Middle frontal gyrus (tissue), 1 donor: ENCODE measurements around the gene UQCR10.
A peak's percentile ranks its signal among the peaks of the same experiment; 100 is the strongest.

Experiments used
- DNase-seq: peaks from one replicate; pipeline ENCODE4 v3.0.0-alpha.2; 2015; ENCODE audit warnings: low spot score; ENCODE audit errors: extremely low spot score

The UQCR10 gene

DNA sequence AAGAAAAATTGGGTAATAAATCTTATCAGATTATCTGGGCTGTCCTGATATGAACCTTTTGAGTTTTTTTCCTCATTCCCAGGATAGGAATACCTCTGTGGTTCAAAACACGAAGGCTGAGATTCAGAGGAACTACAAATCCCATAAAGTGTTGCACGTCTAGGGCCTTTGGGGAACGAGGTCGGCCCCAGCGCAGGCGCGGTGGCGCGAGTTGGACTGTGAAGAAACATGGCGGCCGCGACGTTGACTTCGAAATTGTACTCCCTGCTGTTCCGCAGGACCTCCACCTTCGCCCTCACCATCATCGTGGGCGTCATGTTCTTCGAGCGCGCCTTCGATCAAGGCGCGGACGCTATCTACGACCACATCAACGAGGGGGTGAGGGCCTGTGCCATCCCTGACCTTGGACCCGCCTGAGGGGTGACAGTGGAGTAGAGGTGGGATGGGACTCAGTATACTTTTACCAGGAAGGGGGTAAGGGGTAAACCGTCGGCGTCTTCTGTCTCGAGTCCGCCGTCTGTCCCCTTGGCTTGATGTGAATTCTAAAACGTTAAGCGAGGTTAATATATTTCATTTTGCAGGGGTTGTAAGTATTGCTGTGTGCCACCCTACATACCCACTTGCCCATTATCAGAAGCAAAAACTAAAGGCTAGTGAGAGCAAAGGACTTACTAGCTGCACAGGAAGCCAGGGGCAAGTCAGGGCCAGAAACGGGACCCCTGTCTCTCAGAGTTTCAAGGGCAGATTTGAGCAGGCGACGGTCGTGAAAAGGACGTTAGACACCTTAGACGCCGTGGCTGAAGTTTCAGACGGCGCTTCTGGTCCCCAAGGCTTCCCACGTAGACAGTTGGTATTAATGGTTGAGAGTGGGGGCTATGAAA, at the start of gene UQCR10:
UQCR10 (plus strand) TSS at position 199 of the 881 bp plus-strand sequence; CDS start at position 229, 30 bp downstream.
- DNase-seq, result peak; percentile 89

DNA sequence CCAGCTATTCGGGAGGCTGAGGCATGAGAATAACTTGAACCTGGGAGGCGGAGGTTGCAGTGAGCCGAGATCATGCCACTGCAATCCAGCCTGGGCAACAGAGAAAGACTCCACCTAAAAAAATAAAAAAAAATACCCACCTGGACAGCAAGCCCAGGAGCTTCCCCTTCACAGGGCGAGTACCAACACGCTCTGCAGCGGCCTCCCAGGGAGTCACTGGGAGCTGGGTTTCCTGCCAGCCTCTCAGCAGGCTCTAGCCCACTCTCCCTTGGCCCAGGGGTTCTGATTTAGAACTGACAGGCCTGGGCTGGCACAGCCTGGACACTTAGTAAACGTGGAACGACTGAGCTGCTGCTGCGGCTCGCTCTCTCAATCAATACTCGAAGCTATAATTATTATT, 49.4 kb upstream of the UQCR10 start:
- no peak for DNase-seq

DNA sequence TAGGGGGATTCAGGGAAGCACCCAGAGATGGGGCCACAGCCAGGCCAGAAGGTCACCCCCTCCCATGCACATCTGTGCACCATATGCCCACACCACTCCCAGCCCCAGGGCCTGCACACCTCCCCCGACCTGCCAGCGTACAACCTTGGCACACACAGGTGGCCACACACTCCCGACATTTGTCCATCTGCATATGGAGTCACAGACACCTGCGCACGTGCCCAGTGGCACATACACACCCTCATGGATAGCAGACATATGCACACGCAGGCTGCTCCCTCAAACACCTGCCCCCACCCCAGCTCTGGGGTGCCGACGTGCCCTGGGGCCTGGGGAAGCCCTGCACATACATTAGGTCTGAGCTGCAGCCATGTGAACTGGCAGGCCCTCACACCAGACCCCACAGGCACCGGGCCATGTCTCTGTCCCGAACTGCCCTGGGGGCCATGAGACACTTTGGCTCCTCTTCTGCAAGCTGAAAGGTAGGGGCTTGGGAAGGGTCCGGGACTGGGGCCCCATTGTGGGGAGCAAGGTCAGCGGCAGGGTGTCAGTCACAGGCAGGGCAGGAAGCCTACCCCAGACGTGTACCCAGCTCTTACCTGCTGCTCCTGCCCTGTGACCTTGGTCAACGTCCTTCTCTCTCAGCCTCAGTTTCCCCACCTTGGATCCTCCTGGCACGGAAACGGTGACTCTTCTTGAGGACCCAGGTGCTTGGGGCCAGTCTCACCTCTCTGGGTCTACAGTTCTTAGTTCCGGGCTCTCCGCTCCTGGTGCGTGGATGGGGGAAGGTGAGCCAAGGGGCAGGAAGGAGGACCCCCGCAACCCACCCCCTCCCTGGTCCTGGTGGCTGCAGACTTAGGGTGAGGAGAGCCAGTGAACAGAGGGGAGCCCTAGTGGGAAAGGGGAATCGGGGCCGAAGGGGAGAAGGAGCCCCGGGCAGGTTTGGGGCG, 47.9 kb upstream of the UQCR10 start:
- no peak for DNase-seq

DNA sequence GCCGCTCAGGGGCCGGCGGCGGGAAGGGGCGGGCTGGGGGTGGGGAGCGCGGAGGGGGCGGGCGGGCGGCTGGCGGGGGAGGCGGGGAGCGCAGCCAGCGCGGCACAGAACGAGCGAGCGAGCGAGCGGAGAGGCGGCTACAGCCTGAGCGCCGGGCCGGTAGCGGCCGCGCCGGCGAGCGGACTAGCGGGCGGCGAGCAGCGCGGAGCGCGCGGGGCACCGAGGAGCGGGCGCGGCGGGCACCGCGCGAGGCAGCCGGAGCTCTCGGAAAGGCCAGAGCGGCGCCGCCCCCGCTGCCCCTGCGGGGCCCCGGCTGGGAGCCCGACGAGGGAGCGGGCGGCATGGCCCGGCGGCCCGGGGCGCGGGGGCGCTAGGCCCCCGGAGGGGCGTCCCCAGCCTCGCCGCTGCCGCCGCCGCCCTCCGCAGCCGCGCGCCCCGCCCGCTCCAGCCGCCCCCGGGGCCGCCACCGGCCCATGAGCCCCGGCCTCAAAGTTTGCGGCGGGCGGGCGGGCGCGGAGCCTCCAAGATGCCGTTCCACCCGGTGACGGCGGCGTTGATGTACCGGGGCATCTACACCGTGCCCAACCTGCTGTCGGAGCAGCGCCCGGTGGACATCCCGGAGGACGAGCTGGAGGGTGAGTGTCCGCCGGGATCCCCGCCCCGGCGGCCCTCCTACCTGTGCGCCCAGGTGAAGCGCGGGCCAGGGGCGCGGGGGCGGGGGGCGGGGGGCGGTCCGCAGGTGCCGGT, 47.1 kb upstream of the UQCR10 start, which contains the start of gene CABP7:
CABP7 (plus strand) TSS at position 105 of the 747 bp plus-strand sequence; CDS start at position 527, 422 bp downstream.
- DNase-seq, result no peak

DNA sequence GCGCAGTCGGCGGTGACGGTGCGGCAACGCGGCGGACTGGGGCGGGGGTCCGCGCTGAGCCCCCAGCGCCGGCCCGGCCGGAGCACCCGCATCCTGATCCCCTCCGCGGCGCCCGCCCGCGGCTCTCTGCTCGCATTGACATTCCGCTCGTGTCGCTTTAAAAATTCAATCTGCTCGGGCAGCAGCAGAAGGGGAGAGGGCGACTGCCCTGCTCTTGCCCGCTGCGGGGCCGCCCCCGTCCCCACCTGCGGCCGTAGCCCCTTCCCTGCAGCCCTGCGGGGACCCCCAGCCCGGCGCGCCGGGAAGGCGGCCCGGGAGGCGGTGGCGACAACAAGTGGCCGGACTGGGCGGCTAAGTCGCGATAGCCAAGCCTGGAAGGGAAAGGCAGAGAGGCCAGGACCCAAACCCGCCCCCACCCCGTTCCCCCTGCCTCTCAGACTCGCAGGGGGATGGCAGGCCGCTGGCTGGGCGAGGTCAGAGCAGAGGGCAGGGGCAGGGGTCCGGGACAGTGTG, 46.3 kb upstream of the UQCR10 start:
- DNase-seq, result no peak

DNA sequence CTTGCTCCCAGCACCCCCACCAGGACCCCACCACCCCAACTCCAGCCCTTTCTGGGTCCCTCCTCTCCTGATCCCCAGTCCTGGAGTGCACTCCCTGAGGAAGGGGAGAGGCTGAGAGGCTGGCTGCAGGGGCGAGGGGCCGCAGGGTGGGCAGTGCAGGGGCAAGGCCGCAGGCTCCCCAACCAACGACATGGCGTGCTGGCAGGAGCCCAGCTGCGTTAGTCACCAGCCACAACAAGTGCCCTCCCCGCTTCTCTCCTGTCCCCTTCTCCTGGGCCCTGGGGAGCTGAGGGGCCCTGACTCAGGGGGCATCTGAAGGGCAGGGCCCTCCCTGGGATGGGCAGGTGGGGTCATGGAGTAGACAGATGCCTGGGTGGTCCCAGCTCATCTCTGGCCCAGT, 45.0 kb upstream of the UQCR10 start:
- DNase-seq, result no peak

DNA sequence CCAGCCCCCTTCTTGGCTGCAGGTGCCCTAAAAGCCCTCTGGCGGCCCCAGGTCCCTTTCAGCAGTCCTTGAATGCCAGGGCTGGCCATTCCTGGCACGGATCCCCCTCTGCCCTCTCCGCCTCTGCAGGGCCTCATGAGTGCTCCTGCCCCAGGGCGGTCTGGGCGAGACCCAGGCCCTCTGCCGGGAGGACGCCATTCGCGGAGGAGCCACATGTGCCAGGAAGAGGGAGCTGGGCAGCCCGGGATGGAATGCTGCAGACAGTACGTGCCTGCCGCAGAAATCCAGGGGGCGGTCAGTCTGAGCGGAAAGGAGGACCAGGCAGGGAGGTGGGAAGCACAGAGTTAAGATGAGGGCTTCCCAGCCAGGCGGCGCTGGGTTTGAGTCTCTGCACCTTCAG, 44.6 kb upstream of the UQCR10 start:
- DNase-seq, result no peak

DNA sequence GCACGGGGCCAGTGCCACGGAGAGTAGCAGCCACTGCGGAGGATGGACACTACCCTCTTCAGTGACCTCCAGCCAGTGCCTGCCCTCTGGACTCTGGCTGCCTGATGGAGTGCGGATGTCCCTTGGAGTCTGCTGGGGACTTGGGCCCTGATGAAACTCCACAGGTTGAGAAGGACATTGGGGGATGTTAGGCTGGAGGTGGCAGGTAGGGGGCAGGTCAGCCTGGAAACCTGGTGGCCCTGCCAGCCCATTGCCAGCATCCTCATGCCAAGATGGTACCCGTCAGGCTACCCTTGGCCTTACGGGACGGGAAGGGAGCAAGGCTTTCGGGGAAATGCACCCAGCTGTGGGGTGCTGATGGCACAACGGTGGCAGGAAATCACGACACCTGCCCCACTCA, 43.4 kb upstream of the UQCR10 start:
- DNase-seq, result no peak

DNA sequence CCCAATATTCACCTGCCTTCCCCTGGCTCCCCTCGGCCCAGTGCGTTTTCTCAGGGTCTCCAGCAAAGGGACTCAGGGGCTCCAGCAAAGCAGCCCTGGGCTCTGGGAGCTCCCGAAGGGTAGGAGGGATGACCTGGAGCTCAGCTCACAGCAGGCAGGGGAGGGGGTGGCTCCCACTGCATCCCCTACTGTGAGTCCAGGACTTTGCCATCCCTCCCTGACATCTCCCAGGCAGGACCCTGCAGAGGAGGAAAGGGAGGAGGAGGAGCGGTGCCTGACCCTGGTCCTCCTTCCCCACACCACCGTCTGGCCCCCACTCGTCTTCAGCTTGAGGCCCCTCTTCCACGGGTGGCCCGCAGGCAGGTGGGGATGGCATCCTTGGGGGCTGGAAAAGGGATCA, 42.3 kb upstream of the UQCR10 start:
- no peak for DNase-seq

DNA sequence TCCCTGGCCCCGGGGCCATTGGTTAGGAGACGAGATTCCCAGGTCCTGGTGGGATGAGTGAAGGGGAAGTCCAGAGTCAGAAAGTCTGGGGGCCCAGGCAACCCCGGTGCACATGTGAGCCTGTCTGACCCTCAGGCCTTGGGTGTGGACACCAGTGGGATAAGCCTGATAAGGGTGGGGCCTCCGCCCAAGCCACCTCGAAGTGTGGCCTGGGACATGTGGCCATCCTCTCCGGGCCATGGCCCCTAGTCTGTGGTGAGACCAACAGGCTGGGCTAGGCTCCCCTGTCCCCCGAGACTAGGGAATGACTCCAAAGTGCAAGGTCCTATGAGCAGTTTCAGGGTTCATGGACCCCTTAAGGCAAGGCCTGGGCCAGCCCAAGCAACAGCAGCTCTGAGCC, 41.1 kb upstream of the UQCR10 start:
- DNase-seq, result no peak

DNA sequence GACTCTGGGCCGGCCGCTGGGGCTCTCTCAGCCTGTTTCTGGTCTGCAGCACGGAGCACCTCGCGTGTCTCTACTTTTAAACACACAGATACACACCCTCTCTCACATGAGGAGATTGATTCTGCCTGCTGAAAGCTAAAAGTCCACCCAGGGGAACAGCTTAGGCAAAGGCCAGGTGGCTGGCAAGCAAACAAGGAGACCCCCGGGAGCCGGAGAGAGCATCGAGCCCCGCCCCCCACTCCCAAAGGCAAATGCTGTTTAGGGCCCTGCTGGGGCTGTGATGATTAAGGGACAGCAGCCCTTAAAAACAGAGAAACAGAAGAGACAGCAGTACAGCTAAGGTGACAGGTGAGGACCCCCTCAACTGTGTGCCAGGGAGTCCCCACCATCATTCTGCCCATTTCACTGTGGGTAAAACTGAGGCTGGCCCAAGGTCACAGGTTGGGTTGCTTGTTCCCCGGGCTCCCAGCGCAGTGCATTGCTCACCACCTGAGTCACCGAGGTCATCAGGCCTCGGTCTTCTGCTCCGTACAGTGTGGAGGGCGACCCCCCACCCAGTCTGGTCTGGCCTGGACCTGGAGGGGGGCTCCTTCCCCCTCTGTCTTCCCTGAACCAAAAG, 40.5 kb upstream of the UQCR10 start:
- no peak for DNase-seq

DNA sequence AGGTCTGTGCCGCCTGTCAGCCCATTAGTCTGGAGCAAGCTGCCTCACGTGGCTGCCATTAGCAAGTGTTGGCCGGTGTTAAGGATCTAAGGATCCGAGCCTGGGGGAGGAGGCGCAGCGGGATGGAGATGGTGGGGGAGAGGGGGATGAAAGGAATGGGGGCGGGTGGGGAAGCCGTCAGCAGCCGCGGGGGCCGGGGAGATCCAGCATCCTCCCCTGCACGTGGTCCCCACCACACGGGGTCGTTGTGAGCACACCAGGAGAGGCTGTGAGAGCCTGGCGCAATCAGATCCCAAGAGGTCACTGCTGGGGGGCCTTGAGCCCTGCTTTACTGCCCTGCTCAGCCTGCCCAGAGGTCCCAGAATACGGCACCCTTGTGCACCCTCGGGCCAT, 40.0 kb upstream of the UQCR10 start:
- DNase-seq, result no peak

DNA sequence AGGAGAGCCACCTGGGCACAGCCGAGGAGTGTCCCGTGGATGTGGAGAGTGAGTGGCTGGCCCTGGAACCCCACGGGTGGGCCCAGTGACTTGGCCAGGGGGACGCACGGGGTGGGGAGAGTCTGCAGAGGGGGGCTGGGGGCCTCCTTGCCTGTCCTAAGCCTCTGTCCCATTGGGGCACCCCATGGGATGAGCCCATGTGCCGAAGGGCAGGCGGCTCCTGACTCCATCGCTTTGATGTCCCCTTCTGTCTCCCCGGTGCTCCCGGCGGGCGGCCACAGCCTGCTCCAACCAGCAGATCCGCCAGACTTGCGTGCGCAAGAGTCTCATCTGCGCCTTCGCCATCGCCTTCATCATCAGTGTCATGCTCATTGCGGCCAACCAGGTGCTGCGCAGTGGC, 38.0 kb upstream of the UQCR10 start:
- no peak for DNase-seq

DNA sequence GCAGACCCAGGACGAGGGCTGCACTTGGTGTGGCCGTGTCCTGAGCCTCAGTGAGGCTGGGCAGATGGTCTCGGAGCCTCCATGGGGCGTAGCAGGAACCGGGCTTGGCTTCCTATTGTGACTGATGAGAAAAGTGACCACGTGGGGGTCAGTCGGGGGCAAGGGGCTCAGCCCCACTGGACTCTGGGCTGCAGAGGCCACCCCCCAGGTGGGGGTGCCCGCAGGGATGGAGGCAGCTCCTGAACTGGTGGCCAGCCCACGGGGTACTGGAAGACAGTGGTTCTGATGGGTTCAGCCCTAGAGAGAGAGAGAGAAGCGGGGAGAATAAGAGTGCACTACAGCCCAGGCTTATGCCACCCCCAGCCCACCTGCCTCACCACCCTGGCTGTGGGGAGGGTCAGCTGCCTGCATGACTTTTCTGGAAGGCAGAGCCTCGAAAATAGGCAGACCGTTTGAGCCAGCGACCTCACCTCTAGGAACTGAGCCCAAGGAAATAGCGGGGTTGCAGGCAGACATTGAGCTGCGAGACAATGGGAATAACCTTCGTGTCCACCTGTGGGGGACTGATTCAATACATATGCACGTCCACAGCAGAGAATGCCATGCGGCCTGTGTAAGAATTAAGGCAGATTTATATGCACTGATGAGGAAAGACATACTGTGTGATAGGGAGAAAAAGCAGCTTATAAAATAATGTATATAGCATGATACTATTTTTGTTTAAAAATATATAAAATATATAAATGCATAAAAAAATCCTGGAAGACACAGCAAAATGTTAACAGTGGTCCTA, 35.9 kb upstream of the UQCR10 start:
- DNase-seq, result no peak

DNA sequence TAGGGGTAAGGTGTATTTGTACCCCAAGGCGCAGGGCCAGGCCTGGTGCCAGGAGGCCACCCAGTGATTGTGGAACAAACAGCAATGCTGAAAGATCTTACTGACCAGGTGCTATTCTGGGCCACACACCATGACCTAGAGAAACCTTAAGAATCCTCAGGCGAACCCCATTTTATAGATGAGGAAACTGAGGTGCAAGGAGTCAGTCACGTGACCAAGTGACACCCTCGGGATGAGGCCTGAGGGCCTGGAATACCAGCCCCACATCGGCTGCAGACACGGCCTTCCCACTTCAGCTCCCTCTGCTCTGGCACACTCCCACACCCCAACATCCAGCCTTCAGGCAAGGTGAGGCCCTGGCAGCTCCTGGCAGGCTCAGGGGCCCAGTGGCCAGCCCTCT, 34.3 kb upstream of the UQCR10 start:
- no peak for DNase-seq

DNA sequence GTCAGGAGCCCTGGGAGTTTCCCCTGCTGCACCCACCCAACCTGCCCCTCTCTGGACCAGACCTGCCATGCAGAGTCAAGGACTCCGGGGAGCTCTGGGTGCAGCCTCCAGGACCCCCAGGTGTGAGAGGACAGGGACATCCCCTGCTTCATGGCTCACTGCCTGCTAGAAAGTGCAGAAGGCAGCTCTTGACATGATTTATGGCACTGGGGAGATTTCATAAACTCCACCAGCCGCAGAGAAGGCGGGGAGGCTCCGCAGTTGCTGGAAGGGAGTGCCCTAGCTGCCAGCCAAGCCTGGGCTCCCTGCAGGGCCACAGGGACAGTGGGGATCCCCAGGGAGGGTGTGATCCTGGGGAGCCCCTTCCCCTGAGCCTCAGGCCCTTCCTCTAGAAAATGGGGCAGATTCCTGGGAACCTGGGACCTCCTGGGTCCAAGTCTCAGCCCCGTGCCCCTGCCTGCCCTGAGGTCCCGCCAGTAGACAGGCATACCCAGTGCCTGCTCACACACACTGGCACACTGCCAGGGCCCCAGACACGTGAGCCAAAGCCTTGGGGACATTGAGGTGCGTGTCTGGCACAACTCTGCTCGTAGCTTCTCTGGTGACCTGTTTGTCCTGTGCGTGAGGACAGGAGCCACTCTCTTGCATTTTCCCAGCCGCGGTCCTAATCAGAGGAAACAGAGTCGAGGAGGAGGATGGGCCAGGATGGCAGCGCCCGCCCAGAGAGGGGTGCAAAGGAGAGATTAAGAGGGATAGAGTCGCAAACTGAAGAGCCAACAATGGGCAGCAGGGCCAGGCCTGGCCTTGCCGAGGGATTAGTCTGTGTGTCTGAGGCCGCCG, 33.6 kb upstream of the UQCR10 start:
- DNase-seq, result no peak

DNA sequence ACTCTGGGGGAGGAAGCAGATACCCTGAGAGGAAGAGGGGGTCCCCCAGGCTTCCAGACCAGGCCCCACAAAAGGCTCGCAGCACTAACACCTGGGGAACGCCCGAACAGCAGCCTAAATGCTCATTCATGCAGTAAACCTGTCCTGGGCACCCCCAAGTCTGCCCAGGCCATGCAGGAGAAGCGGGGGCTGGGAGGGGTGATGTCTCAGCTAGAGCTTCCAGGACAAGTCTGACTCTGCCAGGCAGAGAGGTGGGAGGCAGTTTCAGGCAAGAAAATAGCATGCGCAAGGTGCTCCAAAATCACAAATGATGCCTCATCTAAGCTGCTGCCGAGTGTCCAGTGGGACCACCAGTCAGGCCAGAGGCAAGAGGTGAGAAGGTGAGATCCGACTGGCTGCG, 32.8 kb upstream of the UQCR10 start:
- no peak for DNase-seq

DNA sequence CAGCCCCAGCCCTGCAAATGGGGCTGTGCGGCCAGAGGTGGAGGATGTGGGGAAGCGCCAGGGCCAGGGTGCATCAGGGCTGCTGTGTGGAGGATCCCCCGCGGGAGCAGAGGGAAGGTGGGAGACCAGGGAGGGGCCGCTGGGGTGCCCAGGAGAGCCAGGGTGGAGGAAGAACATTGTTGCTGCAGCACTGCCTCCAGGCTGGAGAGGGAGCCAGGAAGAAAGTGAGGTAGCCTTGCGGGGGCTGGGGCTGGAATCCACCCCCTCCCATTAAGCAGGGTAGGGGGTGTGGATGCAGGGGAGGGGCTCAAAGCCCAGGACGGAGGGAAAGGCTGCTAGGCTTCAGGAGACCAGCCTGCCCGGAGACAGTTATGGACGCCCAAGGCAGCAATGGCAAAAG, 32.3 kb upstream of the UQCR10 start:
- DNase-seq, result no peak

DNA sequence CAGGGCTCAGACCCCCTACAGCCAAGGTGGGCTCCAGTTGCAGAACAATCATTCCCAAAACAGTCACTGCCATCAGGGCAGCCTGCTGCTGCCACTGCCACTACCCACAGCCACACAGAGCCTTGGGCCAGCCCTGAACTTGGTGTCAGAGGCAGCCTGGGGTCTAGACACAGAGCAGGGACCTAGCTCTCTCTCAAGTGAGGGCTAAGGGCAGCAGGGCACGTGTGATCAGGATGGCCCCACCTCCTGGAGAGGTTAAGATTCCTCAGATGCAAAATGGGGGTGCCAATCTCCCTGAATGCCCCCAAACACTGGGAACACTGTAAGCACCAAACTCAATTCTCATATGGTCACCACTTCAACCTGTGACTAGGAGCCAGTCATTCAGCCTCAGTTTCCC, 31.8 kb upstream of the UQCR10 start:
- DNase-seq, result no peak
